DOHH2 (cell line): ENCODE data around the gene CENPT.

Source experiments
- EZH2phosphoT487 ChIP-seq: fragments of 200-600 bp; sonication (generic); IDR thresholded peaks from 2 replicates; pipeline ENCODE4 v1.6.1; 2017; ENCODE audit warnings: borderline replicate concordance, mild to moderate bottlenecking, antibody characterized with exemption, low read length, moderate library complexity, mixed read lengths
- TF ChIP-seq, protein P1 (sequence below): fragments of 200-600 bp; sonication (generic); IDR thresholded peaks from one replicate; pipeline ENCODE4 v1.5.1; 2014; ENCODE audit warnings: antibody characterized with exemption, mild to moderate bottlenecking, low read depth, low read length; ENCODE audit not compliant: poor library complexity, severe bottlenecking

DNA sequence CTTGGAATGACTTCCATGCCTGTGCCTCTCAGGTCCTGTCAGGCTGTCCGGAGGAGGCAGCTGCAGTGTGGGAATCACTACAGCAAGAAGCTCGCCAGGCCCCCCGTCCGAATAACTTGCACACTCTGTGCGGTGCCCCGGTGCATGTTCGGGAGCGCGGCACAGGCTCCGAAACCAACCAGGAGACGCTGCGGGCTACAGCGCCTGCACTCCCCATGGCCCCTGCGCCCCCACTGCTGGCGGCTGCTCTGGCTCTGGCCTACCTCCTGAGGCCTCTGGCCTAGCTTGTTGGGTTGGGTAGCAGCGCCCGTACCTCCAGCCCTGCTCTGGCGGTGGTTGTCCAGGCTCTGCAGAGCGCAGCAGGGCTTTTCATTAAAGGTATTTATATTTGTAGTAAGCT is 38.5 kb upstream of the CENPT start:
- TF ChIP-seq, protein P1, sequence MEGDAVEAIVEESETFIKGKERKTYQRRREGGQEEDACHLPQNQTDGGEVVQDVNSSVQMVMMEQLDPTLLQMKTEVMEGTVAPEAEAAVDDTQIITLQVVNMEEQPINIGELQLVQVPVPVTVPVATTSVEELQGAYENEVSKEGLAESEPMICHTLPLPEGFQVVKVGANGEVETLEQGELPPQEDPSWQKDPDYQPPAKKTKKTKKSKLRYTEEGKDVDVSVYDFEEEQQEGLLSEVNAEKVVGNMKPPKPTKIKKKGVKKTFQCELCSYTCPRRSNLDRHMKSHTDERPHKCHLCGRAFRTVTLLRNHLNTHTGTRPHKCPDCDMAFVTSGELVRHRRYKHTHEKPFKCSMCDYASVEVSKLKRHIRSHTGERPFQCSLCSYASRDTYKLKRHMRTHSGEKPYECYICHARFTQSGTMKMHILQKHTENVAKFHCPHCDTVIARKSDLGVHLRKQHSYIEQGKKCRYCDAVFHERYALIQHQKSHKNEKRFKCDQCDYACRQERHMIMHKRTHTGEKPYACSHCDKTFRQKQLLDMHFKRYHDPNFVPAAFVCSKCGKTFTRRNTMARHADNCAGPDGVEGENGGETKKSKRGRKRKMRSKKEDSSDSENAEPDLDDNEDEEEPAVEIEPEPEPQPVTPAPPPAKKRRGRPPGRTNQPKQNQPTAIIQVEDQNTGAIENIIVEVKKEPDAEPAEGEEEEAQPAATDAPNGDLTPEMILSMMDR, result no peak
- TF ChIP-seq EZH2phosphoT487, result no peak
